GM19463 (cell line): ENCODE results near the gene OLFM1.

Experiments used
- ATAC-seq: cut with Tn5 transposase; IDR thresholded peaks from one replicate; pipeline ENCODE4 v1.9.1; 2021; ENCODE audit warnings: mild to moderate bottlenecking, moderate library complexity; ENCODE audit not compliant: unreplicated experiment

The OLFM1 gene

DNA sequence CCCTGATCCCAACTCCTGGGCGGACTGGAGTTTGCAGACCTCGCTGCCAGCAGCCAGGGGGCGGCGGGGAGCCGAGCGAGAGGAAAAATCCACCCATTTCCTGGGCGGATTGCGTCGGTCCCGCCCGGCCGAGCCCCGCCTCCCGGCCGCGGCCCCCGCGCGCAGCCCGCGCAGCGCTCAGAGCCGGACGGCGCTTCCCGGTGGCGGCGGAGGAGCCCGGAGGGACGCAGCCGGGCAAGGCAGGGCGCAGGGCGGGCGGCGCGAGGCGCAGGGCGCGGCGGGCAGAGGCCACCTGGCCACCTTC lies at the start of gene OLFM1:
TSS of gene OLFM1 (plus strand) at position 180 of the 304 bp plus-strand sequence. CDS start 322 bp downstream, outside the sequence.
- ATAC-seq = no peak

DNA sequence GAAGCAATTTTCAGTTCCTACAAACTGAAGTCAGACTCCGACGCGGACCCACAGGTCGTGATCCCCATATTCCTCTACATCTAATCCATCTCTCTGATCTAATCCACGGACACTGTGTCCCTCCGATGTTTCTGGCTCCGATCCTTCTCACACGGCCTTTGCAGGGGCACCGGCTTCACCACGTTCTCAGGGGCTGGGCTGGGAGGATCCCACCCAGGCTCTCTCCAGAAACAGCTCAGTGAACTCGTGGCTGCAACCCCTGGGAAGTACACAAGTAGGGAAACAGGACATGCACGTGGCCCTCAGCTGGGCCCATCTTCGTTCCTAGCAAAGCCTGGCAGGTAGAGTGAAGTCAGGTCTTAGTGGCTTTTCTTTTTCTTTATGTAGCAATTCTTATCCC lies 49.1 kb upstream of the OLFM1 start:
- ATAC-seq = no peak

DNA sequence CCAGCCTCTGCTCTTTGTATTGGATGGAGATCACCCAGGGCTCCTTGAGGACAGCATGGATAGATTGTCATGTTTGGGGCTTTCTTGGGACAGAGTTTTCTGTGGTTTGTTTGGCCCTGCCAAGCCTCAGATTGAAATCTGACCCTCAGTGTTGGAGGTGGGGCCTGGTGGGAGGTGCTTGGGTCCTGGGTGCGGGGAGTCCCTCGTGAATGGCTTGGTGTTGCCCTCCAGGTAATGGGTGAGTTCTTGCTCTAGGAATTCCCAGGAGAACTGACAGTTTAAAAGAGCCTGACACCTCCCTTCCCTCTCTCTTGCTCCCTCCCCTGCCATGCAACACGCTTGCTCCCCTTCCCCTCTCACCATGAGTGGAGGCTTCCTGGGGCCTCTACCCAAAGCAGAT lies 48.6 kb upstream of the OLFM1 start:
- no peak for ATAC-seq

DNA sequence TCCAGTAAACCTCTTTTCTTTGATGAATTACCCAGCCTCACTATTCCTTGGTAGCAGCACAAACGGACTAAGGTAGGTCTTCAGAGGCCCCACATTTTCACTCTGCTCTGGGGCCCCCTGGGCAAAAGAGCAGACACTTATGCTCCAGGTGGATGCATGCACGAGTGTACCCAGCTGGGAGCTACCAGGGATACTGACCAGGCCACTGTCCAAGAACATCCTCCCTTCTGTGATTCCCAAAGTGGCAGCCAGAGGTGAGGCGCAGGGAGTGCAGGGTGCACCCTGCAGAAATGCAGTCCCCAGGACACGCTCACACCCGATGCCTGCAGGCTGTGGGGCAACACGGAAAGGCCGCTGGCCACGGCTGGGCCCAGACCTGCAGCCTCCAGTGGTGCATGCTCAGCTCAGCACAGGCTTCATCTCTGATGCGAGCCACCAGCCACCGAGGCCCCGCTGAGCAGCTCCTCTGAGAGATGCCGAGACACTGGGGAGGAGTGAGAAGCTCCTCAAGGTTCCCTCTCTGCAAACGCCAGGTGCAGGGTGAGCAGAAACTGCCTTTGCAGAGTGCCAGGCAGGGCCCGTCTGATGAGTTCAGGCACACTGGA lies 48.1 kb upstream of the OLFM1 start:
- ATAC-seq = no peak

DNA sequence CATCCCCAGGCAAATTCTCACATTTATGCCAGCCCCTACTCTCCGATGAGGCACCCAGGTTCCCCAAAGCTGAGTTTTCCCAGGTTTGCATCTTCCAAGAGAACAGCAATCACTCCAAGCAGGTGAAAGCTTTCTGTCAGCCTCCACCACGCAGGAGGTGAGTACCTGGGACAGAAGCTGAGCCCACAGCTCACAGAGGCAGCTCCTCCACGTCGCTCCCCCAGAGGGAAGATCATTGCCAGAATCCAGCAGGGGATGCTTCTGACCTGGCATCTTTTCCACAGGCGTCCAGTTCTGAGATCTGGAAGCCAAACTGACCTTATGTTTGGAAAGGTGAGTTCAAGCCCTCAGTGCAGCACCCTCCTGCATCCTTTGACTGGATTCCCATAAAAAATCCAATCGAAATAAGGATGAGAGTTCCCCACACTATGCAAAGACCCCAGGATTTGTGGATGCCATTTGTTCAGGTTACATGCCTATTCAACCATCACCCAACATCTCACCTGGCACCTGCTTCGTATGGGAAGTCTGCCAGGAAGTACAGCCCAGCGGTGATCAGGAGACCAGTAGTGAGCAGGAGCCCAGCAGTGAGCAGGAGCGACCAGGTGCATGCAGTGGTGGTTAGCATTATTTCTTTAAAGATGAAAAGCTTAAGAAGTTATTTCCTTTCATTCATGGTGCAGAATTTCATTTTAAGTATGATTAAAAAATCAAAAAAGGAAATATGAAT lies 47.4 kb upstream of the OLFM1 start:
- ATAC-seq = no peak

DNA sequence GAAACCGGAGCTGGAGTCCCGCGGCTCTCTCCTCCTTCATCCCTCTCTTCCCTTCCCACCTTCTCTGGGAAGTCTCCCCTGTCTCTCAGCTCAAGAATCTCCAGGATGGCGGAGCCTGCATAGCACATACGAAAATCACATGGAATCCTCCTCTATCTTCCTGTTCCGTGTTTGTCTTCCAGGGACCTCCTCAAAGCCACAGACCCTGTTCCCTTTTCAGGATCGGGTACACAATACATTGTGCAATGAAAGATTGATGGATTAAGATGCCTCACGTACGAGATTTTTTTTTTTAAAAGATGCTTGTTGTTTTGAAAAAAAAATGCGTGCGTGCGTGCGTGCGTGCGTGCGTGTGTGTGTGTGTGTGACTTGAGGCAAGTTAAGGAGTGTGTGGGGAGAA lies 46.6 kb upstream of the OLFM1 start:
- ATAC-seq = no peak

DNA sequence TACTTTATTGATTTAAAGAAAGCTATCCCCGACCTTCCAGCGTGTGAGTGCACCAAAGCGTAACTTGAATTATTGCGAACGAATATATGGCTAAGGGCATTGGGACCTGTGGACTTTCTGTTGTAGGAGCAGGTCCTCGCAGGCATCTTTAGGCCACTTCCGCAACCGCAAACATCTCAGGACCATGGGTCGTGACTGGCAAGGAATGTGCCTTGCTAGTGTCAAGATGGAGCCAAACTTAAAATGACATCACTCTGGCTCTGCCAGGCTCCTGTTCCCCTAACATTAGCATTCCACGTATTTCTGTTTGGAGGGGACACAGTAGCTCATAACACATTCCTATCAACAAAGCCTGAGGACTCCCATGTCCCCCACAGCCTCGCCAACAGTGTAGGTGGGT lies 44.1 kb upstream of the OLFM1 start:
- no peak for ATAC-seq

DNA sequence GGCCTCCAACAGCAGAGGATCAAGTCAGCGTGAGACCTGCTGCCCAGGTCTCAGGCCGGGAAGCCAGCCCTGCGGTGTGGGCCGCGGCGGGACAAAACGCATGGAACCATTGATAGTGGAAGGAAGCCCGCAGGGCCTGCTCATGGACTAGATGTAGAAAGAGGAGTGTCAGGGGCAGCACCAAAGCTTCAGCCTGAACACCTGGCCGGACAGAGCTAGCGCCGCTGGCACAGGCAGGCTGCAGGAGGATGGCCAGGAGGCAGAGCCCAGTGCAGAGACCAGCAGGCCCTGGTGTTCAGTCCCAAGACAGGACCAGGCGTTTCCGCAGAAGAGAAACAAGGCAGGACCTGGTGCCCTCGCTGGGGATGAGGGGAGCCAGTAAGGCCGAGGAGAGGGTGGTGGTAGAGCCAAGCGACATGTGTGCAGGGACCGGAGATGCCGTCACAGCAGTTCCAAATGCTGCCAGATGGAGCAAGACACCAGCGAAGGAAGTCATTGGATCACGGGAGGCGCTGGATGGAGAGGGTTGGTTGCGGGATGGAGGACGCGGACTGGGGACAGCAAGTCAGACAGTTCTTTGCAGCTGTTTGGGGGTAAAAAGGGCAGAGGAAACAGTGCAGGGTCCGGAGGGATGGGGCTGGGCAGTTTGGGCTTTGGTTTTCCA lies 42.1 kb upstream of the OLFM1 start:
- ATAC-seq = no peak

DNA sequence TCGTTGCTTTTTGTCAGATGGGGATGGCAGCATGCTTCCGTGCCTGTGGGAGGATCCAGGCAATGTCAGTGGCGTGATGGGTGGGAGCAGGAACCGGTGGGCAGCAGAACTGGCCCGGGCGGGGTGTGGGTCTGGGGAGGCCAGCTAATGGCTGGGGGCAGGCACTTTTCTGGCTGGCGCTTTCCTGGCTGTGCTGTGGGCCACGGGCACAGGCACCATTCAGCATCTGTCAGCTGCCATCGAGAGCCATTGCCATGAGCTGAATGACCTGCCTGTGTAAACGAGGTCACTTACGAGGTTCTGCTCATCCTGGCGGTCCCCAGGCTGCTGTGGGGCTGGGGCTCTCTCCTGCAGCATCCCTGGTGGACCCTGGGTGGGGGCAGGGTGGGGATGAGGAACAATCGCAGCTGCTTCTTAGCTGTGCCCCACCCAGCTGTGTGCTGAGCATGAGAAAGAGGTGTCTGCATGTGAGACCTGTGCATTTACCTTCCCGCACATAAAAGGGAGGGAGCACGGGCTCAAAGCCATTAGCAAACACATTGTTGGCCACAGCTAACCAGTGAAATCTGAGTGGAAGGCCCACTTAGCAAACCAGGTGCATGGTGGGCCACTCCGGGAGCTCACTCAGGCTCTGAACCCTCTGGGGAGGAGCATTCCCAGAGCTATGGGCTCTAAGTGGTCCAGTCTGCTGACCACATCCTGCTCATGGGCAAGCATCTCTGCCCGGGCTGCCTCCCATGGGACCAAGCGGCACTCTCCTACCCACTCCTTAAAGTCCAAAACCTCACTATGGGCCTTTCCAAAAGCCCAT lies 41.3 kb upstream of the OLFM1 start:
- no peak for ATAC-seq

DNA sequence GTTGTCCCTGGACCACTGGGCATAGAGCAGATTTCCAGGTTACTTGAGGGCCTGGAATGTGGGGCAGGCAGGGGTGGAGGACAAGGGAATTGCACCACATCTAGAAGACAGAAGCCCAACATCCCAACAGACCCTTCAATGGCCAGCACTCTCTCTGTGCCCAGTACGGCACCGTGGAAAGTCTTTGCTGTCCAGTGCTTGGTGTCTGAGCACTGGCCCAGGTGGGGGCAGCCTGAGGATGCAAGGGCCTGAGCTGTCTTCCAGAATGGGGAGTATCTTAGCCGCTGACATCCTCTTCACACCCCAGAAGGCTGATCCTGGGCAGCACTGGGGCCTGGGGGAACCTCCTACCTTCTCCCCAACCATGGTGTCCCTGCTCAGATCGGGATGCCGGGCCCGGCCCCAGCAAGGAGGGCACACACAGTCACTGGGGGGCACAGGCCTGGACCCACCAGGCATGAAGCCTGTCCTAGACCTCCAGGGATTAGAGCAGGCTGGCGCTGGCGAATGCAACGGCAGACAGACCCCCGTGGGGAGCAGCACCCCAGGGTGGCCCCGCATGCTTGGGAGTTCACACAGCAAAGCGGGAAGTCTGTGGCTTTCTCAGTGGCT lies 40.6 kb upstream of the OLFM1 start:
- no peak for ATAC-seq

DNA sequence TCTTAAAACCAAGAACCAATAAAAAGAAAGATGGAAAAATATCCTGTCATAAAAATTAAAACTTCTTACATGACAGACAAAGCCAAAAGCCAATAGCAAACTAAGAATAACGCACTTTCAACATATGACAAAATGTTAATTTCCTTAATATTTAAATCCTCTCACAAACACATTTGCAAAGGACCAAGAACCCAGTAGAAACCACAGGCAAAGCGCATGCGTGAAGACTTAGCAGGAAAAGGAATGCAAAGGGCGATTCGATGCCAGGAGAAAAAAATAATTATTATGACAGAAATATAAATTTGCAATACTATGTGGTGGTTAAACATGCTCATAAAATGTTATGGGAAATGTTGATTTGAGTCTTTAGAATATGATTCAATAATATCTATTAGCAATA lies 39.9 kb upstream of the OLFM1 start:
- ATAC-seq = no peak

DNA sequence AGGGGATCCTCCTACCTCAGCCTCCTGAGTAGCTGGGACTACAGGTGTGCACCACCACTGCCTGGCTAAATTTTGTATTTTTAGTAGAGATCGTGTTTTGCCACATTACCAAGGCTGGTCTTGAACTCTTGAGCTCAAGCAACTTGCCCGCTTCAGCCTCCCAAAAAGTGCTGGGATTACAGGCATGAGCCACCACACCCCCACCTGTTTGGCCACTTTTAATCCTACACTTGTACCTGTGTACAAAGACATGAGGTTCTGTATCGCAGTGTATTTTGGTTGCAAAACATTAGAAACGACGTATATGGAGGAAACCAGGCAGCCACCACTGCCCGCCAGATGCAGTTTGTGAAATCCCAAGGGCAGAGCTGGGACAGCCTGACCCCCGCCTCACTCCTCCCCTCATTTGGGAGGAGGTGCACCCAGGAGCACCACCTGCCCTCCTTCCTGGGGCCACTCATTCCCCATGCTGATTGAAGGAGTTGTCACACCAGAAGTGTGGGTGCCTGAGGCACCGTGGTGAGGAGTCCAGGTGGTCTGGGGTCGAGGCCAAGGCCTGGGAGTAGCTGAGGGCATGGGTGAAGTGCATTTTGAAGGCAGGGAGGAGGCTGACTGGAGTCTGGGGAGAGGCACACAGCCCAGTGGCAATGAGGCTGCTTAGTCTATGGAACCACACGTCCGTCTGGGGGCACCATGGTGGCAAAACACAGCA lies 39.3 kb upstream of the OLFM1 start:
- no peak for ATAC-seq

DNA sequence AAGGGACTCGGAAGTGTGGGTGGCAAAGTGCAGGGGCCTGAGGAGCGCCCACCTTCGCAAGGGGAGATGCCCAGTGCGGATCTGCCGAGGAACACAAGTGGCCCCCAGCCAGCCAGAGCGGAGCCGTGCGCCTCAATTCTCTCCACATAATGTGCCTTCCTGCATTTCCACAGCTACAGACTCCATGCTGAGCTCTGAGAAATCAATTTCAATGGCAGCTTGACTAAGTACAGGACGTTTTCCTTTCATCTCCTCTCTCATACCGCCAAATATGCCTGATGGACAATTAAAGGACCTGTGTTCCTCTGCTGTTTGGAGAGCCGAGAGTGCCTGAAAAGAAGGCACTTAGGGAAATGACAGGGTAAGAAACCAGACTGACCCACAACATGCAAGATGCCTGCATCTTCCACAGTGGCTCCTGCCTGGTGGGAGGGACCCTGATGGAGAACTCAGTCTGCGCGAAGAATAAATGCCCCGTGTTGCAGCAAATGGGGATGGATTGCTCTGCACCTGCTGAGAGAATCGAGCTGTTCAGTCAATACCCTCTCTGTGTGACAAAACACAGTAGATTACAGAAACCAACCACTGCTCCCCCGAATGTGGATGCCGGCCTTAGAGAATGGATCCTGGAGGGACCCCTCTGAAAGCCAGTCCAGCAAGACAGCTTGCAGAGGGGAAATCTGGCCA lies 38.6 kb upstream of the OLFM1 start:
- ATAC-seq = no peak

DNA sequence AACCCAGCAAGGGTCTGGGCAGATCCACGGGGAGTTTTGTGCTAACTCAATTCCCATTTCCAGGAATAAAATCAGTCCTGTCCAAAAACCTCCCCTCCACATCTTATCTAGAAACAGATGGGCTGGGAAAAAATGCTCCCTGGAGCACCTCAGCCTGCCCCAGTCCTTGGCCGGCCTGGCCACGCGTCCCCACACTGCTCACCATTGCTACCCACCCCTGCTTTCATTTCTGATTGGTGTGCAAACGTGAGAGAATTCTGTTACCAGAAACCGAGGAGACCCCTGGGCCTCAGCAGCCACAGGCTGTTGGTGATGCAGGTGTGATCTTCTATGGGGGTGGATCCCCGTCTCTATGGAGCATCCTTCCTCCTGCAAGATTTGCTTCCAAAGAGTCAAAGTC lies 38.0 kb upstream of the OLFM1 start:
- ATAC-seq = no peak

DNA sequence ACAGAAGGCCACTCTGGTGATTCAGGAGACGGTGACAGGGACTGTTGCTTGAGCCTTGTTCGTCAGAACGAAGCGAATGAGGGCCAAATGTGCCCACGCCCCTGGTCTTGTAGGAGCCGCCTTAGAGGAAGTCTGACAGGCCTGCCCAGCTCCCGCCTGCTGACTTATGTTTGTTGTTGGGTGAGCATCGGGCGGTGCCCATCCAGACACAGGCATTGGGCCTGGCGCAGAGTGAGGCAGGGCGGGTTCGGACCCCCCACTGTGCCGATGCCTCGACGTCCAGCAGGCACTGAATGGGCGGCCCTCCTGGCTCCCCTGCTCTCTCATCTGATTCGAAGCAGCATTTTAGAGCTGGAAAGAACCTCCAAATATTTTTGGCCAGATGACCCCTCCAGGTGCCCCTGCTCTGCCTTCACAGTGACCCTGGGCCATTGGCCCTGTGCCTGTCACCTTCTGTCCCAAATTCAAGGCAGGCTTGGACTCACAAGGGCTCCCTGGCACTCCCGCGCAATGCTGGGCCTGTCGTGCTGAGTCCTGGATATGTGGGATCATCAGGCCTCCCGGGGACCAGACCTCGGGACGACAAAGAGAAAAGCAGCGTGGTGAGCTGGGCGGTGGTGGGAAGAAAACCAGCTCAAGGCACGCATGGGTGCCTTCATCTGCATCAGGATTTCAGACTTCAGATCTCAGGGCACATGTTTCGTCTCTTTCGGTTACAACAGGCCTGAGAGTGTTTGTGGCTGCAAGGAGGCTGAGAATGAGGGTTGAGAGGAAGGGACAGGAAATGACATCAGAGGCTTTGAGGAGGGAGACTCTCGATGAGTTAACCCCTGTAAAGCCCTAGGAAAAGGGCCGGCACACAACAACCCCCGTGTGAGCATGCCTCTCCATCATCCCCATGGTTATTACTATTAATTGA lies 37.1 kb upstream of the OLFM1 start:
- ATAC-seq = no peak

DNA sequence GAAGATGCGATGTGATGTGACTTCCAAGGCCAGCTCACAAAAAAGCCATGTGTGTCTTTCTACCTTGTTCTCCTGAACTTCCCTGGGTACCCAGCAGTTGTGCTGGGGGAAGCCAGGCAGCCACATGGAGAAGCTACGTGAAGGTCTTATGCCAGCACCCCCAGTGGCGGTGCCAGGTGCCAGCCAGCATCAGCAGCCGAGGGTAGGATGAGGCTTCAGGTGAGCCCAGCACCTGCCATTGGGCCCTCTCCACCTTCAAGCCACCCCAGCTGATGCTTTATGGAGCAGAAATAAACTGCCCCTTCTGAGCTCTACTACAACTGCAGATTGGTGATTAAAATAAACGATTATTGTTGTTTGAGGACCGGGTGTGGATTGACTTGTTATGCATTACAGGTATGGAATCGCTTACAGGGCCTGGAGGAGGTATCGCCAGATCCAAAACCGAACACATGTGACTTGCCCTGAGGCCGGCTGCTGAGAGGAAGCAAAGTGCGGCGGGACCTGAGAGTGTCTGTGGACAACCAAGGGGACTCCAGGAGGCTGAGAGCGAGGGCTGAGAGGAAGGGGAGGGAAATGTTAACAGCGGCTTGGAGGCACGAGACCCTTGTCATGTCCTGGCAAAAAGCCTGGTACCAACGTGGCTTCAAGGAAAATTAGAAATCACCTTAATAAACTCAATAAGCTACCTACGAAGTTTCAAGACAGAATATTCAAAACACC lies 36.0 kb upstream of the OLFM1 start:
- ATAC-seq = no peak

DNA sequence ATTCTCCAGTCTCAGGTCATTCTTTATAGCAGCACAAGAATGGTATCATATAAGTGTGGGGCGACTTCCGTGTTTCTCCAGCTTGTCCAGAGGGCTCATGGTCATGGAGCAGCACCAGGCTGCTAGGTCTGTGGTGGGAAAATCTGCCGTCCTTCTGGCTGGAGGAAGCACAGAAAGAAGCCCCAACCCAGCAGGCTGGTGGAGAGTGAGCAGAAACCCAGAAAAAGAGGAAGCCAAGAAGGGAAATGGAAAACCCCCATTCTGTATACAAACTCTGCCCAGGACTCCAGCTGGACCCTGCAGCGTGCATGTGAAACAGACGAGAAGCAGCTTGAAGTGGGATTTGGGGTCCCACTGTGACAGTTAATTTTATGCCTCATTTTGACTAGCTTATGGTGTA lies 34.3 kb upstream of the OLFM1 start:
- no peak for ATAC-seq

DNA sequence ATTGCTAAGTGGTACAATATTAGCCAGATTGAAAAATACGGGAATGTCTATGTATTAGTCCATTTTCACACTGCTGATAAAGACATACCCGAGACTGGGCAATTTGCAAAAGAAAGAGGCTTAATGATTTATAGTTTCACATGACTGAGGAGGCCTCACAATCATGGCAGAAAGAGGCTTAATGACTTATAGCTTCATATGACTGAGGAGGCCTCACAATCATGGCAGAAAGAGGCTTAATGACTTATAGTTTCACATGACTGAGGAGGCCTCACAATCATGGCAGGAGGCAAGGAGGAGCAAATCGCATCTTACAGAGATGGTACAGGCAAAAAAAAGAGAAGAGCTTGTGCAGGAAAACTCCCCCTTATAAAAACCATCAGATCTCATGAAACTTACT lies 32.3 kb upstream of the OLFM1 start:
- ATAC-seq = no peak
